ENCODE measurements around the gene SNRNP200.
"Not testable (repeated sequence)": the region's sequence is repeated elsewhere in the genome, so short reads cannot be mapped to it uniquely, and the experiment has no call there.

The SNRNP200 gene

GRCh38 chr2:96273763-96274162, 31.6 kb downstream of the SNRNP200 start:
- DNase-seq = no peak

DNA sequence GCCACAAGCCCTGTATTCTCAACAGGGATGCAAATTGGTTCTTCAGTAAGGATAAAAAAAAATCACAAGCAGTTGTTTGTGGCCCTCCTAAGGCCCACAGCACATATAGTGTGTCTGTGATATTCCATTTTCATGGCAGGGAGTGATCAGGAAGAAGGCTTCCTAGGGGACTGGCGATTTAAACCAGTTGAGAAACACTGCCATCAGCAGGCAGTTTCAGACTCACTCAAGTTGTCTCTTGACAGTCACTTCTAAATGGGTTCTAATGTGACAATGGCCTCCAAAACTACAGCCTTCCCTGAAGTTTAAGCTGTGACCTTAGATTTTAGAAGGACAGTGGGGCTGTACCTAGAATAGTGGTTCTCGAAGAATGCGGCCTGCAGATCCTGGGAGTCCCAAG, 33.4 kb downstream of the SNRNP200 start:
- DNase-seq = no peak

GRCh38 chr2:96267159-96267971, 38.0 kb downstream of the SNRNP200 start:
- DNase-seq = peak in 2 of 4 experiments; percentile 5 to 25

- DNase-seq = peak; percentile 95 to 98 (median 96)
Observed at GRCh38 chr2:96265840-96266679, 39.3 kb downstream of the SNRNP200 start, which contains the start of the genes CIAO1 and TMEM127. TSS of gene CIAO1 (plus strand) at chr2:96266225. CDS start at chr2:96266351, 126 bp downstream. TSS of gene TMEM127 (minus strand) at chr2:96265997. CDS start at chr2:96265381, 616 bp downstream.

GRCh38 chr2:96265349-96265839, 40.0 kb downstream of the SNRNP200 start:
- peak in 1 of 4 experiments; percentile 47 for DNase-seq

- peak in 1 of 4 experiments; percentile 12 for DNase-seq
Observed at GRCh38 chr2:96264656-96265348, 40.5 kb downstream of the SNRNP200 start.

- no peak for DNase-seq
Observed at GRCh38 chr2:96264086-96264485, 41.3 kb downstream of the SNRNP200 start.

DNA sequence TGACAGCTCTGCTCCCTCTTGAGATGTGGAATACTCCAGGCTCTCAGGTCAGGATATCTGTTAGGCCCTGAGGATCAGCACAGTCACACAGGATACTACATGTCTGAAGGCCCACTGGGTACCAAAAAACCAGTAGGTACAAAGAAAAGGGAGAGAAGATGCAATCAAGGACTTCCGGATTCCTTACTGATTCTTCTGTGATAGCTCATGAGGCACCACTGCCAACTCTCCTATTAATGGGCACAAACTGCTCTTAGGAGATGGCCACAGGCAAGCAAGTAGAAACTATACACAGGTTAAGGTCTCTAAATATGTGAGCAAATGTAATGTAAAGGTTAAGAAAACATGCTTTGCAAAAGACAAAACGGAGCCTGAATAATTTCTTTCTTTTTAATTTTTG, 43.0 kb downstream of the SNRNP200 start:
- DNase-seq = no peak

- DNase-seq = no peak
Observed at GRCh38 chr2:96261328-96262003, 43.9 kb downstream of the SNRNP200 start.

GRCh38 chr2:96260387-96261260, 44.7 kb downstream of the SNRNP200 start:
- DNase-seq = no peak

DNA sequence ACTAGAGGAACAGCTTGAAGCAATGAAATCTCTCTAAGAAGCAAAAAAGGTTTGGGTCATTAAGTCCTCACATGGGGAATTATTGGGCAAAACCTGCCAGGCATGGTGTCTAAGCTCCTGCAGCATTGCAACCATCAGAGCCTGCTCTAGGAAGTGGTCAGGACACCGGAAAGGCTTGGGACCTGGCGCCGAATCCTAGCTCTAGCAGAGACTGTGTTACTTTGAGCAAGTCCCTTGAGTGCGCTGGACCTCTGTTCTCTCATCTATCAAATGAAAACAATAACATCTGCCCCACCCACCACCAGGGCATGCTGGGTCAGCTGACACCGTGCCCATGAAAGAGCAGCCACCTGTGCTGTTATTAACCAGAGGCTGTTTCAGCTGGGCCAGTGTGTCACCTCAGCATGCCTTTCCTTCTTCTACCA, 45.8 kb downstream of the SNRNP200 start:
- DNase-seq = no peak

DNA sequence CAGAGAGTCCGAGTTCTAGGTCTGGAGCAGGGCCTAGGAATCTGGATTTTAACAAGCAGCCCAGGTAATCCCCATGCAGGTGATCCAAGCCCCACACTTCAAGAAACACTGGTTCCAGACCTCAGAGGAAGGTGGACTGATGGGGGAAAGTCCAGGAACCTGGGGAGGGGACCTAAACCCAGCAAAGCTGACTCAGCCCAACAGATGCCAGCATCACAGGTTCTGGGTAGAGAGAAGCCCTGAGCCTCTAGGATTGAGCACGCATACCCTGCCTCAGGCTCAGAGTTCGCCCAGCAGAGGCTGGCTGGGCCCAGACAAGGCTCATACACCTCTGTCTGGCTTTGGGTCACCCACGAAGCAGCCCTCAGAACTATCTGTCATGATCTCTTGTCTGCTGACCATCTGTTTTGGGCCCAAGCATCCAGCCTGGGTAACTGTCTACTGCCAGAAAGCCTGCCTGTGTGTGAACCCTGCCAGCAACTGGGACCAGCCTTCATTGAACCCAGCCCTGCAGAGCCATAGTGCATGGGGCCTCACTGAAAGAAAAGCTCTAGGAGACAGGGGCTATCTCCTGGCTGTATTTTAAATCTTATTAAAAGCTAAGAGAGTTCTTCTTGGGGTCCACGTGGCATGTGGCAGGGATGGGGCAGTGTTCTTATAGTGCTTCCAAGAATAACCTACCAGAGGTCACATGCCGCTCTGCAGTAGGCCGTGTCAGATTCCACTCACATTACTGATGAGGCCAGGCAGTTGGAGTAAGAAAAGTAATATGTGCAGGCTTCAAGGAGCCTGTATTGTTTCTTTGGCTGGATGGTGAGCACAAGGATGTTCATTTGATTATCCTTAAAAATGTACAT, 47.0 kb downstream of the SNRNP200 start:
- no peak for DNase-seq

DNA sequence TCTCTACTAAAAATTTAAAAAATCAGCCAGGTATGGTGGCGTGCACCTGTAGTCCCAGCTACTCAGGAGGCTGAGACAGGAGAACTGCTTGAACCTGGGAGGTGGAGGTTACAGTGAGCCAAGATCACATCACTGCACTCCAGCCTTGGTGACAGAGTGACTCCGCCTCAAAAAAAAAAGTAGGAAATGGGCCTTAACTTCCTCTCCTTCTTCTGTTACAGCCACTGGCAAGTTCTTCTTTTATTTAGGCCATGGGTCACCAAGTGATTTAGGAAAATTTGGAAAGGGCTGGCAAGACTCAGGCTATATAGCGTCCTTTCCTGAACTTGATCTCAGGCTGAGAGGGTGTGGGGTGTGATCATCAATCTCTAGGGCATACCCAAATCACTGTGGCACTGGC, 47.6 kb downstream of the SNRNP200 start:
- not testable (repeated sequence) for DNase-seq

DNA sequence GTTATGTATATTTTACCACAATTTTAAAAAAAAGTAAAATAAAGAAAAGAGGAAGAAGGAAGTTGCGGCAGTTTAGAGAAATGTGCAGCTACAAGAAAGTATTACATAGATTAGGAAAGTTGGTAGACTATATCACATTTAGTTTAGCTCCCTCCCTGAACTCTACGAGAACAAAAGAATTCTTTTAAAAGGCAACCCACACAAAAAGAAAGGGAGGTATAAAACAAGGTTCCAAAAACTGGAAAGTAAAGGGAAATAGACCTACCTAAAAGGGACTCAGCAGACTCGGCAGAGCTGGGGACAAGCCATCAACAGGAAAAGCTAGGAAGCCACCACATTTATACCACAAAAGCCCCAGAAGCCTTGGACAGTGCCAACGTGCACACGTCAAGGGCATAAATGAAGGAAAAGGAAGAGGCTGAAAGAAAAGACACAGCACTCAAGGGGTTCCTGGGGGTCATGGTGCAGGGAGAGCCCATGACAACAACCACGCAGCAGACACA, 48.7 kb downstream of the SNRNP200 start:
- no peak for DNase-seq

- no peak for DNase-seq
Observed at GRCh38 chr2:96254571-96254970, 50.8 kb downstream of the SNRNP200 start.

GRCh38 chr2:96253006-96253405, 52.3 kb downstream of the SNRNP200 start:
- DNase-seq = no peak

GRCh38 chr2:96252526-96252925, 52.8 kb downstream of the SNRNP200 start:
- no peak for DNase-seq

DNA sequence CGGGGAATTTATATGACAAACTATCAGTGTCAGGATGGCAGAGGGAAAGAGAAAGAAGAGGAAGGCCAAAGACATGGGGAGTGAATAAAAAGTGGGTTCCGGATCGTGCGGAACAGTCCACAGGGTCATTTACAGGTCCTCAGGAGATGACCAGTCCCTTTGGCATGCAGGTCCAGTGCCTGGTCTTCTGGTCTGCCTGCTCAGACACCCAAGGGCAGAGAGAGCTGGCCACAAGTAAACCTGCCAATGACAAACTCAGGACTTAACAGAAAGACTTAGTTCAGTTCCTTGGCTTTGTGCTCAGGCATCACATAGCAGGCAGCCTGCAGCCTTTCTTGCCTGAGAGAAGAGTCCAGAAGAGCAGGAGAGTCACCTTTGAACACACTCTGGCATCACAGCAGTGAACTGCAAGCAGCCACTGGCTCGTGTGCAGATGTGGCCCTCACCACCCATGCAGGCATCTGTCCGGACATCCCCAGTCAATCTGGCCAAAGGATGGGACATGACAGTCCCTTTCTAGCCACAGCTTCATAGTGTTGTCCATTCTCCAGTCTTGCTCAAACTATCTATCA, 53.5 kb downstream of the SNRNP200 start:
- DNase-seq = no peak

- DNase-seq = no peak
Observed at GRCh38 chr2:96250188-96250587, 55.2 kb downstream of the SNRNP200 start.

GRCh38 chr2:96249654-96250053, 55.7 kb downstream of the SNRNP200 start:
- DNase-seq = no peak
